Measurements from ENCODE around the gene ACYP1.
A peak's percentile ranks its signal among the peaks of the same experiment; 100 is the strongest.

ACYP1 gene

DNA sequence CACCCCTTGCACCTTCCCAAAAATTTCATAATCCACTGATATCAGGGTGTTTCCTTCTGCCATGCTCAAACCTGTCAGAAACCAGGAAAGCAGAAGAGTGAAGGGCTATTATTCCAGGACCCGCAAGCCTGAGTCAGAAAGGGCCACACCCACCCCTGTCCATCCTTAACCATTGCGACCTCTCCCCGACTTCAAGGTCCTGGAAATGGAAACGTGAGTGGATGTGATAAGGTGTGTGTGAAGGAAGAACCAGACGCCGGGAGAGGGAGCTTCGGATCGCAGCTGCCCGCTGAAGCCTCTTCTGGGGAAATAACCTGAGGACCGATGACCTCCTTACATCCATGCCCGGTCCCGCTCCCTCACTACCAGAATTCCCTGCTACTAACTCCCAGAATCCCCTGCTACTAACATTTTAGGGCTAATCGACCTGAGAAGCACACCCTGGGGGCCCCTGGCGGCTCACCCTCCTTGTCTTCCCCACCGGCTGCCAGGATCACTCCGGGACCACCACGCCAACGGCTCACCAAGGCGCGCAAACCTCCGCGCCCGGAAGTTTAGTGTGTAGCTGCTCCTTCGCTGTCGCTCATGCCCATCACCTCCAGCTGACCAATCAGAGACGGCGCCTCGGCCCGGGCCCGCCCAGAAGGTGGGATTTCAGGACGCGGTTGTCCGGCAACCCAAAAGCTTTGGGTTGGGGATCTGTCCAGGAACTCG lies at the start of gene ACYP1:
Gene ACYP1, minus strand, starts transcription at position 534 of the 714 bp plus-strand sequence. Its CDS starts 471 bp downstream, at position 63.
- DNase-seq = peak; percentile 89 to 91

DNA sequence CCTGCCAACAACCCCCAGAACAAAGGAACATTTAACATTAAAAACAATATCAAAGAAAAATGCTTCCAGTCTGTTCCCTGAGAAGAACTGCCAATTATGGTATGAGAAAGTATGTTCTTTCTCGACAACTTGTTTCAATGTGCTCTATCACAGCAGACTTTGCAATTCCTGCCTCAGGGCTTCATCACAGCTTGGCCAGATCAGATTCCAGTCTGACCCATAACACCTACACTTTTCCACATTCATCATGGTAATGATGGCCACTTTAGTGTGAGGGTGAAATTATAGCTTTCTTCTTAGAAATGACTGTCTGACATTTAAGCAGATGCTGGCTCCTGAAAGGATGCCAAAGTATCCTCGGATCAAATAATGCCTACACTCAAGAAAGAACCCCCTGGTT lies 46.1 kb upstream of the ACYP1 start:
- no peak overlapping the region for H3K4me3 Mint-ChIP-seq
- peaks cover 10% of the 10 kb centered on the region for H3K4me1 Mint-ChIP-seq
- no peak overlapping the region for H3K27ac Mint-ChIP-seq
- H3K9me3 Mint-ChIP-seq = no peaks in the 10 kb centered on the region
- no peaks in the 10 kb centered on the region for H3K27me3 Mint-ChIP-seq
- DNase-seq = no peak
- ATAC-seq = no peak

More for the DNA sequence above, at the start of gene ACYP1:
- H3K4me1 Mint-ChIP-seq = peaks cover 29% of the 10 kb centered on the region
- H3K27me3 Mint-ChIP-seq = no peaks in the 10 kb centered on the region
- H3K4me3 Mint-ChIP-seq = peak within 1 kb of the TSS; percentile 96 to 99
- peak; percentile 99 for ATAC-seq
- H3K27ac Mint-ChIP-seq = peak within 1 kb of the TSS; percentile 95 to 98
- H3K9me3 Mint-ChIP-seq = no peaks in the 10 kb centered on the region

DNA sequence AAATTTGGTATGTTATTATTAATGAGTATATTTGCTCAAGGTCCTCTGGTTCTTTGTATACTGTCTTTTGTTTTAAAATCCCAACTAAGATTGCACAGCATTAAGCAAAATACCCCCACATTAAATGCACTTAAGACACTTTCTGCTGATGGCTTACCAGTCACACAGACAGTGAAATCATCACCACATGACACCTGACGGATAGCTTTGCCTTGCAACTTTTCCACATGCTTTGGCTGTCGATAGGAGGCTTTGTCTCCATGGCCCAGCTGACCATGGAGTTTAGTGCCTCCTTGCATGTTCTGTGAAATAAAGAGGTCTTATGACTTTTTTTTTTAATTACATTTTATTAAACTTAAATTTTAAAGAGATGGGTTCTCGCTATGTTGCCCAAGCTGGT lies 43.4 kb upstream of the ACYP1 start:
- no peaks in the 10 kb centered on the region for H3K27me3 Mint-ChIP-seq

DNA sequence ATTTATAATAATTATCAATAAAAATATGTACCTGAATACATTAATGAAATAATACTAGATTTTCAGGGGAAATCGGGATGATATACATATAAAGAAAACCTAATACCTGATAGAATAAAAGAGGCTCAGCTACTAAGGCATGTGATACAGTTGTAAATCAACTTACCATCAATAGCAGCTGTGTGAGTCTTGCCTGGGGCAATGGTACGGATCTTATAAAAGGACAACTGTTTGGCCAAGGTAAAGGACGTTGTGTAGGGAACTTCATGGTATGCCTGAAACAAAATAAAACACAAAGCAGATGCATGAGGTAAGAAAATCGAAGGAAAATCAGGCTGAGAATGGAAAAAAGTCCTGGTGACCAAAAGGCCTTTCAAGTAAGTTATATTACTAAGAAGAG lies 37.7 kb upstream of the ACYP1 start:
- Mint-ChIP-seq H3K4me3 (no peak overlapping the region), H3K27me3 (no peaks in the 10 kb centered on the region), H3K27ac (no peak overlapping the region), H3K4me1 (no peaks in the 10 kb centered on the region), H3K9me3 (no peaks in the 10 kb centered on the region)
- ATAC-seq = no peak
- DNase-seq = no peak

More for the DNA sequence above, 43.4 kb upstream of the ACYP1 start:
- ATAC-seq (no peak), DNase-seq (no peak)
- Mint-ChIP-seq H3K9me3 (no peaks in the 10 kb centered on the region), H3K27ac (no peak overlapping the region), H3K4me3 (no peak overlapping the region), H3K4me1 (no peaks in the 10 kb centered on the region)

DNA sequence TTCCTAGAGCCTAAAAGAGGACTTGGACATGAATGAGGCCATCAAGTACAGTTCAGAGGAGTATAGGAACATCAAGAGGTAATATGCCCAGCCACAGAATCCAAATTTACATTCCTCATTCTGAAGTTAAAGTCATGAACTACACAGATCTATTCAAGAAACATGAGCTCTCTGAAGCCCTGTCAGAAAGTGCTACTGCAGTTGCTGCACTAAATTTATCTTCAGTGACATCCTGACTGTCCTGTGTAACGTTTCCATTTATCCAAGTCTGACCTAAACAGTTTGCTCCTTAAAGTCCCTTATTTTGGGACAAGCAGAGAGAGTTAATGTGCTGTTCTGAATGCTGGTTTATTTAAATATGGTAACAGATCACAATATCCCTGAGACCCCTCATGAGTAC lies 34.9 kb upstream of the ACYP1 start:
- H3K9me3 Mint-ChIP-seq = no peaks in the 10 kb centered on the region
- no peaks in the 10 kb centered on the region for H3K27me3 Mint-ChIP-seq
- H3K4me3 Mint-ChIP-seq = no peak overlapping the region
- no peak overlapping the region for H3K27ac Mint-ChIP-seq
- no peak for DNase-seq
- no peak for ATAC-seq
- no peaks in the 10 kb centered on the region for H3K4me1 Mint-ChIP-seq

DNA sequence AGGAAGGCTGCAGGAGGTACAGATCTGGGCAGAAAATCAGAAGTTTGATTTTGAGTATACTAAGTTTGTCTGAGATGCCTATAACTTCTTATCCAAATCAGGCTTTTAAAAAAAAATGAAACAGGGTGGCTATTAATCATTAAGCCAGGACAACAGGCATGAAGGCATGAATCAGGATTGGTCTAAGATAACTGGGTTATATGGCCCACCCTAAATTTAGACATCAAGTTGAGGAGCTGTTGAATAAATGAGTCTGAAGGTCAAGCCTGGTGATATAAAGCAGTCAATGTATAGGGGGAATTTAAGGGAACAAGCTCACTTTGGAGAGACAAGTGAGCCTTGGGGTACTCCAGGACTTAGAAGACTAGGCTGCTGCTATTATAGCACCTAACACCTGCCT lies 34.4 kb upstream of the ACYP1 start:
- Mint-ChIP-seq H3K4me3 (no peak overlapping the region), H3K27ac (no peak overlapping the region), H3K4me1 (no peaks in the 10 kb centered on the region), H3K27me3 (no peaks in the 10 kb centered on the region), H3K9me3 (no peaks in the 10 kb centered on the region)
- DNase-seq (no peak), ATAC-seq (no peak)

DNA sequence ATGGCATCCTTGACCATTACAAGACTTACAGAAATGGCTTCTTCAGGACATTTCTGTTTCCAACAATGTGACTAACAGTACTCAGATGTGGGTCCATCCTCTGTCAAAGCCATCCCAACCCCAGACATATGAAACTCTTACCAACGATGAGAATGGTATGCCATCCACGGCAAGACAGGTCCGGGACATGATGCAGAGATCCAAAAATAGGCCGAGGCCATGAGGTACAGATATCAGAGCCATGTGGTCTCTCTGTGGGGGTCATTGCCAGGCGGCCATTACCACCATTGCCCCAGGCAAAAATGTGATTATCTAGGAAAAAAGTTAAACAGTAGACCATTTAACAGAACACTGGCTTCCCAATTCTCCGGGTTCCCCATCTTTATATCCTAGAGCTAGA lies 33.1 kb upstream of the ACYP1 start:
- Mint-ChIP-seq H3K27ac (no peak overlapping the region), H3K9me3 (no peaks in the 10 kb centered on the region), H3K27me3 (no peaks in the 10 kb centered on the region), H3K4me1 (no peaks in the 10 kb centered on the region), H3K4me3 (no peak overlapping the region)
- ATAC-seq = no peak
- no peak for DNase-seq

DNA sequence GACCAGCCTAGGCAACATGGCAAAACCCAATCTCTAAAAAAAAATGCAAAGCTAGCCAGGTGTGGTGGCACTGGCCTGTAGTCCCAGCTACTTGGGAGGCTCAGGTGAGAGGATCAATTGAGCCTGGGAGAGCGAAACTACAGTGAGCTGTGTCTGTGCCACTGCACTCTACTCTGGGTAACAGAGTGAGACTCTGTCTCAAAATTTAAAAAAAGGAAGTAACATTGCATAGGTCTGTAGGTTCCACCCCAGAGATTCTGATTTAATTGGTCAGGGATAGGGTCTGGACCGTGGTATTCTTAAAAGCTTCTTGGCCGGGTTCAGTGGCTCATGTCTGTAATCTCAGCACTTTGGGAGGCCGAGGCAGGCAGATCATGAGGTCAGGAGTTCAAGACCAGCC lies 31.9 kb upstream of the ACYP1 start:
- no peaks in the 10 kb centered on the region for H3K9me3 Mint-ChIP-seq
- no peaks in the 10 kb centered on the region for H3K4me1 Mint-ChIP-seq
- no peak overlapping the region for H3K27ac Mint-ChIP-seq
- no peak overlapping the region for H3K4me3 Mint-ChIP-seq
- ATAC-seq (no peak), DNase-seq (no peak)
- no peaks in the 10 kb centered on the region for H3K27me3 Mint-ChIP-seq

DNA sequence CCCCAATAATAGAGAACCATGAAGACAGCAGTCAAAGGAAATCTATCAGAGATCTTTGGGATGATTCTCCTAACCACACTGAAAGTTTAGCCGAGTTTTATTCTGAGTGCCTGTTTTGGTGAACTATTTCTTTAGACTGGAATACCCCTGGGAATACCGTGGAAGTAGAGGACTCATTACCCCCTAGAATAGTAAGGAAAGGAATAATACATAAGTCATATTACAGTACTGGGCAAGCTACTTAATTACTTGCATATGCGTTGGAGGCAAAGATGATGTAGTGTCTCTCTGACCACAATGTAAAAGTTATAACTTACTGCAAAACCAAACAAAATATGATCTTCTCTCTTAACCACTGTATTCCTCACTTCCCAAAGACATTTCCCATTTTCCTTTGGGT lies 31.1 kb upstream of the ACYP1 start:
- no peak for DNase-seq

DNA sequence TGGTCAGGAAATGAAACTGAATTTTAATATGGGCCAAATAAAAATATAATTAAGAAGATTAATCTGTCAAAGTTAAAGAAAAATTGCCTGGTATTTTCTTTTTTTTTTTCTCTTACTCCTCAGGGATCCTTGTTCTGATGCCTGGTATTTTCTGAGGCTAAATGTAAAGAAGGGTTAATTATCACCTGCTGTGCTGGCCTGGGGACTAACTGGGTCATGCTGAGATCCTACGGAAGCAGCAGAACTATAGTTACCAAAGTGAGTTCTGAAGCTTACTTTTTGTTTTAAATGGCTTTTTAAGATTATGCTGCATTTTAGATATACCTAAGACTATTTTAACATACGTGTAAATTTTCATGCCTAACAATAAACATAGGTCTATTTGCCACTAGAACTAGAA lies 28.9 kb upstream of the ACYP1 start:
- H3K27me3 Mint-ChIP-seq = no peaks in the 10 kb centered on the region
- H3K27ac Mint-ChIP-seq = no peak overlapping the region
- DNase-seq (no peak), ATAC-seq (no peak)
- H3K4me1 Mint-ChIP-seq = no peaks in the 10 kb centered on the region
- H3K9me3 Mint-ChIP-seq = no peaks in the 10 kb centered on the region
- no peak overlapping the region for H3K4me3 Mint-ChIP-seq

More for the DNA sequence above, 31.1 kb upstream of the ACYP1 start:
- no peak for ATAC-seq
- no peaks in the 10 kb centered on the region for H3K4me1 Mint-ChIP-seq
- no peak overlapping the region for H3K4me3 Mint-ChIP-seq
- H3K9me3 Mint-ChIP-seq = no peaks in the 10 kb centered on the region
- no peak overlapping the region for H3K27ac Mint-ChIP-seq
- H3K27me3 Mint-ChIP-seq = no peaks in the 10 kb centered on the region

DNA sequence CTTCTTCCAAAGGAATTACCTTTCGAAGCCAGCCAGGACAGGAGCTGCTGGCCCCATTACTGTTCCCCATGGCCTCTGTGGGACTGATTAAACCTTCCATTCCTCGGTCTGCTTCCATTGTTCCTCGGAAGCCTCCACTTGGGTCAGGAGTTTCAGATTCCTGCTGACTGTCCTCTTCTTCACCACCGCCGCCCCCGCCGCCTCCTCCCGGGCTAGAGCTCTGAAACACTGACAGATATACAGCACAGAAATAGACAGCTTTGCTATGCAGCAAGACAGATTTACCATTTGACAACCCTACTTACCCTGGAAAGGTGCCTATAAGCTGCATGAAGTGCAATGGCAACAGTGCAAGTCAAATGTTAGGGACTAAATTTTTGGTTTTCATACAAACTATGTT lies 27.4 kb upstream of the ACYP1 start:
- no peaks in the 10 kb centered on the region for H3K27me3 Mint-ChIP-seq
- DNase-seq = no peak
- no peaks in the 10 kb centered on the region for H3K4me1 Mint-ChIP-seq
- no peak overlapping the region for H3K27ac Mint-ChIP-seq
- no peaks in the 10 kb centered on the region for H3K9me3 Mint-ChIP-seq
- no peak for ATAC-seq
- H3K4me3 Mint-ChIP-seq = no peak overlapping the region

DNA sequence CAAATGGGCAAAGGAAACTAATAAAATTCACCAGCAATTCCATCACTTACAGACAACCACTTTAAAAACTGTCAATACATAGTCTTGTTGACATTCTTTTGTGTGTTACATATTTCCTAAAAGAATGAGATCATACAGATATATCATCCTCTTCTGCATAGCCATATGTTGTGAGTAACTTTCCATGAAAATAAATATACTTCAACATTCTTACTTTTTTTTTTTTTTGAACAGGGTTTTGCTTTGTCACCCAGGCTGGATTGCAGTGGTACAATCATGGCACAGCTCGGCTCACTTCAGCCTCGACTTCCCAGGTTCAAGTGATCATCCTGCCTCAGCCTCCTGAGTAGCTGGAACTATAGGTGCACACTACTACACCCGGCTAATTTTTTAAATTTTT lies 26.5 kb upstream of the ACYP1 start:
- no peak overlapping the region for H3K27ac Mint-ChIP-seq
- H3K4me1 Mint-ChIP-seq = no peaks in the 10 kb centered on the region
- DNase-seq (no peak), ATAC-seq (no peak)
- no peak overlapping the region for H3K4me3 Mint-ChIP-seq
- H3K9me3 Mint-ChIP-seq = no peaks in the 10 kb centered on the region
- H3K27me3 Mint-ChIP-seq = no peaks in the 10 kb centered on the region

DNA sequence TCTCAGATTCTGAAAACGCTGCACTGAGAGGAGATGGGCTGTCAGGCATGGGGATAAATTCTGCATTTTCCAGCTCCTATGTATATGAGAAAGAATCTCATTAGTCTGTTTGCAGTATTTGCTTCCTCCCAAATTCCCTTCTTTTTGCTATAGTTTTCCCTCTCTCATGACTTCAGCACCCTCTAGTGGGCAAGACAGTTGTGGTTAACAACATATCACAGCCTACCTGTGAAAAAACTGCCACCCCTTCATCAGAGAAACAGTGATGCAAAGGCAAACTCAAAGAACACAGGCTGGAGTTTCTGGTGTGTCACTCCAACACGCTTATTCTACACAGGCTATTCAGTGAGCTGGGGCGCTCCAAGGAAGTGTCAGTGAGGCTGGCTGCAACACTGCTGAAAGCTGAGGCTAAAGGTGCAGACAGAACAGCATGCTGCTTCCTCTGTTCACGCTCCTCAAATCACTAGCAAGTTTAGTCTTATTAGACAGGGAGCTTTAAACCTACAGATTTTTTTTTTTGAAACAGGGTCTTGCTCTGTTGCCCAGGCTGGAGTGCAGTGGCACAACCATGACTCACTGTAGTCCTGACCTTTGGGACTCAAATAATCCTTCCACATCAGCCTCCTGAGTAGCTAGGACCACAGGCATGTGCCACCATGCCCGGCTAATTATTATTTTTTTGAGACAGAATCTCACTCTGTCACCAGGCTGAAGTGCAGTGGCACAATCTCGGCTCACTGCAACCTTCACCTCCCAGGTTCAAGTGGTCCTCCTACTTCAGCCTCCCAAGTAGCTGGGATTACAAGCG lies 24.9 kb upstream of the ACYP1 start:
- no peaks in the 10 kb centered on the region for H3K27me3 Mint-ChIP-seq
- peak overlapping the region in 1 of 2 donors; percentile 63 for H3K27ac Mint-ChIP-seq
- H3K4me1 Mint-ChIP-seq = peaks cover 3% of the 10 kb centered on the region
- H3K4me3 Mint-ChIP-seq = no peak overlapping the region
- DNase-seq (peak; percentile 12 to 19), ATAC-seq (peak; percentile 56)
- no peaks in the 10 kb centered on the region for H3K9me3 Mint-ChIP-seq

DNA sequence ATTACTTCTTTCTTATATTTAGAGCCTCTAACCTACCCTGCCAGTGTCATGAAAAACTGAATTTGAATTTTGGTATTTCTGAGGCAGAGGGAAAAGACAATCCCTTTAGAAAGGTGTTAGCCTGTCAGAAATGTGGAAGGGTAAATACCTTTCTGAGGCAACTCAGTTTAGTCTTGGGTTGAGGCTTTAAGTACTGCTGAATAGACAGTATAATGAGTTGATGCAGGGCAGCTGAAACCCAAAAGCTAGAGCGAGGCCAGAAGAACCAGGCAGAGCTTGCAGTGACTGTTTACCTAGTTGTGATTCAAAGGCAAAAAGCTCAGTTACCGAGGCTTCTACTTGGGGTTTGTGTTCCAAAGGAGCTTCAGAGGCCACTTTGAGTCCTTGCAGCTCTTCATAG lies 24.3 kb upstream of the ACYP1 start:
- H3K27me3 Mint-ChIP-seq = no peaks in the 10 kb centered on the region
- H3K27ac Mint-ChIP-seq = no peak overlapping the region
- no peaks in the 10 kb centered on the region for H3K9me3 Mint-ChIP-seq
- peaks cover 6% of the 10 kb centered on the region for H3K4me1 Mint-ChIP-seq
- H3K4me3 Mint-ChIP-seq = no peak overlapping the region
- DNase-seq (no peak), ATAC-seq (no peak)

DNA sequence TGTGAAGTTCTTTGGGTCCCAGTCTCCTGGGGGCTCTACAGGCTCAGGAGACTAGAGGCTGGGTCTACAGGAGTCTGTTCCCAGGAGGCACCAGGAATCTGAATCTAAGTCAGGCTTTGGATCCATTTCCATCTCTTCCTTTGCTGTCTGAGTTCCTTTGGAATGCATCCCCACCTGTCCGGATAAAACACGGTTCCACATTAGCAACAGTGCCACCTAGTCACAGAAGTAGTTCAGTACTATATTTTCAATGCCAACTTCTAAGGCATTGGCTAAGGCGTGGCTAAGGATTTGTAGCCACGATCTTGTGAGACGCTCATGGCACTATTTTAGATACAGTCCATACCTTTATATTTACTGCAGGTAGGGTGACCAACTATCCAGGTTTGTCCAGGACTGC lies 20.7 kb upstream of the ACYP1 start:
- Mint-ChIP-seq H3K4me3 (no peak overlapping the region), H3K27ac (no peak overlapping the region), H3K27me3 (no peaks in the 10 kb centered on the region), H3K4me1 (peaks cover 6% of the 10 kb centered on the region), H3K9me3 (no peaks in the 10 kb centered on the region)
- no peak for DNase-seq
- no peak for ATAC-seq

DNA sequence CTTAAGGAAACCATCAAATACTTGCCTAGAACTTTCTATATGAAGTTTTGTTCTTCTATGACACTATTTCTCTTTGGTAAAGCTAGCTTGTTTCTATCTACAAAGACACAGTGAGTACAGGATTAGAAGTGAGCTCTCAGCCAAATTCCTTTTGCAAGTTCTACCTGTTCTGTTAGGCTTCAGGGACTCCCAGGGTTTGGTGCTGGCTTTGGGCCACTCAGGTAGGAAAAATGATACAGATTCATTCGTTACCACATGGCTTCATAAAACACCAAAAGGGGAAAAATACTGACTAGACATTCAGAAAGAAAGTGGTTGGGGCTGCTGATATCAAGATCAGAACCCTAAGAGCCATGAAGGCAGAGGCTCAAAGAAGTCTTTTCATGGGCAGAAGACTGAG lies 19.4 kb upstream of the ACYP1 start:
- peak overlapping the region in 1 of 2 donors; percentile 6 for H3K27ac Mint-ChIP-seq

More for the DNA sequence above, 19.4 kb upstream of the ACYP1 start:
- Mint-ChIP-seq H3K9me3 (no peaks in the 10 kb centered on the region), H3K4me1 (peaks cover 6% of the 10 kb centered on the region), H3K4me3 (no peak overlapping the region), H3K27me3 (no peaks in the 10 kb centered on the region)
- DNase-seq (no peak), ATAC-seq (no peak)

Data from stimulated activated naive CD8-positive, alpha-beta T cell treated with anti-CD3 and anti-CD28 coated beads, Interleukin-15, amount 100 ng/mL, for 72 hours (primary cell).